Measurements from ENCODE around the gene C2CD4B.

GRCh38 chr15:62125773-62126172 is 39.3 kb downstream of the C2CD4B start:
- TF ChIP-seq CTCF (conservative IDR thresholded peaks at IDR 0.05 in 1 of 2, IDR thresholded peaks at IDR 0.05 in 1 of 2; ENCODE audit: extremely low read depth in 1 of 2, insufficient read depth in 1 of 2, low read depth in 1 of 2, low read length in 2 of 2) (peak; percentile 67 to 80), EZH2 (IDR thresholded peaks at IDR 0.05; ENCODE audit: borderline replicate concordance, low read length) (no peak)
